HL-60/S4 (cell line): Measurements from ENCODE around the gene MAP1A.

Source experiments
- in situ Hi-C: fragments of 300-500 bp; cut with MboI; formaldehyde crosslinking; loops from 2 replicates; pipeline ENCODE4 v1.14.3; 2022; ENCODE audit warnings: low sequenced_read_pairs

Gene MAP1A

GRCh38 chr15:43517354-43518196, at the start of gene MAP1A:
Gene MAP1A, plus strand, starts transcription at chr15:43517608. Its CDS starts 3,866 bp downstream, at chr15:43521474.
- in situ Hi-C loops, result no loop called here

GRCh38 chr15:43469867-43470266, 47.5 kb upstream of the MAP1A start:
- in situ Hi-C loops, result no loop called here

- in situ Hi-C loops, result no loop called here
Measured at GRCh38 chr15:43471975-43472374, 45.4 kb upstream of the MAP1A start.

GRCh38 chr15:43473885-43474284, 43.5 kb upstream of the MAP1A start:
- in situ Hi-C loops, result no loop called here

GRCh38 chr15:43483297-43484128, 33.9 kb upstream of the MAP1A start:
- in situ Hi-C loops, result no loop called here

GRCh38 chr15:43484455-43484854, 33.0 kb upstream of the MAP1A start:
- in situ Hi-C loops, result no loop called here

- in situ Hi-C loops, result no loop called here
Measured at GRCh38 chr15:43487271-43487895, 30.0 kb upstream of the MAP1A start.

GRCh38 chr15:43488790-43489189, 28.6 kb upstream of the MAP1A start:
- in situ Hi-C loops, result no loop called here

GRCh38 chr15:43489191-43489590, 28.2 kb upstream of the MAP1A start:
- in situ Hi-C loops, result no loop called here

- in situ Hi-C loops, result no loop called here
Measured at GRCh38 chr15:43492266-43492665, 25.1 kb upstream of the MAP1A start.

GRCh38 chr15:43492673-43493601, 24.5 kb upstream of the MAP1A start, which contains the start of gene TP53BP1:
Gene TP53BP1, minus strand, starts transcription at chr15:43493156. Its CDS starts 113 bp downstream, at chr15:43493043.
- in situ Hi-C loops, result no loop called here

- in situ Hi-C loops, result no loop called here
Measured at GRCh38 chr15:43493703-43494472, 23.5 kb upstream of the MAP1A start.

GRCh38 chr15:43498990-43499389, 18.4 kb upstream of the MAP1A start:
- in situ Hi-C loops, result no loop called here

- in situ Hi-C loops, result no loop called here
Measured at GRCh38 chr15:43499635-43500034, 17.8 kb upstream of the MAP1A start.

GRCh38 chr15:43505738-43506137, 11.7 kb upstream of the MAP1A start:
- in situ Hi-C loops, result no loop called here

- in situ Hi-C loops, result no loop called here
Measured at GRCh38 chr15:43508421-43508820, 9.0 kb upstream of the MAP1A start.

- in situ Hi-C loops, result no loop called here
Measured at GRCh38 chr15:43508991-43509659, 8.3 kb upstream of the MAP1A start.

- in situ Hi-C loops, result no loop called here
Measured at GRCh38 chr15:43509660-43510199, 7.7 kb upstream of the MAP1A start.
